Urothelium cell line (cell line): ENCODE results near the gene CRAMP1.

Source experiments
- DNase-seq: peaks from one replicate; pipeline ENCODE4 v3.0.0; 2011; ENCODE audit warnings: low spot score, mixed read lengths
- FAIRE-seq: peaks from 2 replicates; lab custom pipeline; 2011; peaks lifted over from hg19 to GRCh38; lab: Jason Lieb, UNC

CRAMP1 gene

DNA sequence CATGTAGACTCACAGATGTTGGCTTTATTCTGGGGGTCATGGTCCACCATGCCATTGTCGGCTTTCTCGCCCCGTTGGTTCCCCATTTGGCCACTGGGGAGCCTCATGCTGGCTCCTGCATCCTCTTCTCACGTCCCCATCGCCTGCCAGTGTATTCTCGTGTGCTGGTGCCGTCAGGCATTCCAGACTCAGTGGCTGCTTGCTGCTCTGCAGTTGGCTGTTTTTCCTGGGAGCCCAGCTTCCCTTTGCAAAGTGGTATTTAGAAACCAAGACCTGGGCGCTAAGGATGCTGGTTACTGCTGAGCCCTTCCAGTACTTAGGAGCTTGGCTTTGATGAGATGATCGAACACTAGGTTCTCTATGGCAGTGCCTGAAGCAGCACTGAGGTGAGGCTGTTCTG, 19.1 kb downstream of the CRAMP1 start:
- FAIRE-seq (no peak), DNase-seq (no peak)

DNA sequence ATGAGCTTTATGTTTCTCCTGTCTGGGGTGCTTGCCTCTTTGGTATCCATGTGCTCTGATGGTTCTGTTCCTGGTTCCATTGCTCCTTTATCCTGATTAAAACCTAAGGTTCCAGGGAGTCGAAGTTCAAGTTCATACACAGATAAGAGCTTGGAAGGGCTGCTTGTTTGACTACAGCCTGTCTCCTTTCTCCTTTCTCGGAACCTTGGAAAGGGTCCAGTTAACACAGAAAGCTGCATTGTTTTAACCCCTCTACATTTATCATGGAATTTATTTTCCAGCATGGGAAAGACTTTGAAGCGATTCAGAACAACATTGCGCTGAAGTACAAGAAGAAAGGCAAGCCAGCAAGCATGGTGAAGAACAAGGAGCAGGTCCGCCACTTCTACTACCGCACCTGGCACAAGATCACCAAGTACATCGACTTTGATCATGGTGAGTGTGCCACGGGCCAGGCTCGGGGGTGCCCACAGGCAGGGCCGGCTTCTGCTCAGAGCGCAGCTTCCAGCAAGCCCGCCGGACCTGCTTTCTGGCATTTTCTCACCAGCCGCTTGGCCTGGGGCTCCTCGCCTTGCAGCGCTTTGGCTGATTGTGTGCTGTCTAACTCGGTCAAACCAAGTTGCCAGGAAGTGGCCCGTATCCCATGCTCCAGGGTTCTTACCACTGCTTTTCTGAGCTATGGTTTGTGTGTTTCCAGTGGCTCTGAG, 19.9 kb downstream of the CRAMP1 start:
- no peak for FAIRE-seq
- DNase-seq = no peak

DNA sequence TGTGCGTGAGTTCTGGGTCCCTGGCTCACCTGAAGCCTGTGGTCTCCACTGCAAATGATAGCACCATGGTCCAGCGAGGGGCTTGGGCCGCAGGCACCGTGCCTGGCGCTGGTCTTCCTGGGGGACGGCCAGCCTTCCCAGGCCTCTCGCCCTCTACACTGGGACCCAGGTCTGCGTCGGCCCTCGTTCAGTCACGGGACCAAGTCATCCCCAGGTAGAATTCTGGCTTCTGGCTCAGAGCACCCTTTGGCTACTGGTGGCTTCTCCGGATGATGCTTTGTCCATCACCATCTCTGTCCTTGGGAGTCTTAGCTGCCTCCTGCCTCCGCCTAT, 20.4 kb downstream of the CRAMP1 start:
- FAIRE-seq = no peak
- no peak for DNase-seq

DNA sequence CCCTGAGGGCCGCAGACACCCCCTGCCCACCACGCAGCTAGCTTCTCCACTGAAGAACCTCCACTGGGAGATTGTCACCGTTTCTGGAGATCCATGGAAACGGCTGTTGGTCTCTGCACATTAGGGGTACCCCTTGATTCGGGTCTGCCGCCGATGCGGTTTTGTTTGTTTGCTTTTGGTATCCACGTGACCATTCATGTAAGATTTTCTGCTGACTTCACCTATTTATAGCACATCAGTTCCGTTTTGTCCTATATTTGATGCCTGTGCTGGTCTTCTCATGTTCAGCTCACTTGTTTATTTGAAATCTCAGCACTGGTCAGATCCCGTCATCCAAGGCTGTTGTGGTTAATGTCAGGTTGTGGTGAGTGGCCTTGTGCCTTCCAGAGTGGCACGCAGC, 21.1 kb downstream of the CRAMP1 start:
- DNase-seq = no peak
- FAIRE-seq = no peak

DNA sequence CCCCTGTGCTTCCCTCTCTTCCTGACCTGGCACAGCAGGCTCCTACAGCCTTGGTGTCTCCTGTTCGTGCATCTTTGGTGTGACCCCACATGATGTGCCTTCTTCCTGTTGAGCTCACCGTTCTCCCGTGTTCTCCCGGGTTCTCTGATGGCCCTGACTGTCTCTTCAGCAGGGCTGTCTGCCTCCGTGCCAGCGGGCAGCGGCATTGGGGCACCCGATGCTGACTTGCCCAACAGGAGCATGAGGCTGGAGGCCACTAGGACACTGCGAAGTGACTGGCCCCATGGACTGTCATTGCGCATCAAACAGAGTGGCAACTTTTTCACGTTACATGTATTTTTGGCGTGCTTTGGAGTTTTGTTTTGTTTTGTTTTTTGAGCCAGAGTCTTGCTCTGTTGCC, 22.4 kb downstream of the CRAMP1 start:
- no peak for DNase-seq
- FAIRE-seq = no peak

DNA sequence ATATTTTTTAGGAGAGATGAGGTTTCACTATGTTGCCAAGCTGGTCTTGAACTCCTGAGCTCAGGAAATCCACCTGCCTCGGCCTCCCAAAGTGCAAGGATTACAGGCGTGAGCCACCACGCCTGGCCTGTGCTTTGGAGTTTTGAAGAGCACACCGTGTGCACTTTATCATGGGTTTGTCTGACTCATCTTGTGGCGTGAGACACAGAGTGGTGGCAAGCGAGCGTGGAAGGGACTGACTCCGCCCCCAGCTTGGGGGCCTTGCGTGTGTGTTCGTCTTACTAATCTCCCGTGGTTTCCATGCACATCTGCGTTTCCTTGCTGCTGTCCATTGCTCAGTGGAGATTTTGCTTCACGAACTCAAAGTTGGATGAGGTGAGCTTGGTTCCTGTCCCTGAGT, 22.9 kb downstream of the CRAMP1 start:
- DNase-seq (no peak), FAIRE-seq (no peak)

DNA sequence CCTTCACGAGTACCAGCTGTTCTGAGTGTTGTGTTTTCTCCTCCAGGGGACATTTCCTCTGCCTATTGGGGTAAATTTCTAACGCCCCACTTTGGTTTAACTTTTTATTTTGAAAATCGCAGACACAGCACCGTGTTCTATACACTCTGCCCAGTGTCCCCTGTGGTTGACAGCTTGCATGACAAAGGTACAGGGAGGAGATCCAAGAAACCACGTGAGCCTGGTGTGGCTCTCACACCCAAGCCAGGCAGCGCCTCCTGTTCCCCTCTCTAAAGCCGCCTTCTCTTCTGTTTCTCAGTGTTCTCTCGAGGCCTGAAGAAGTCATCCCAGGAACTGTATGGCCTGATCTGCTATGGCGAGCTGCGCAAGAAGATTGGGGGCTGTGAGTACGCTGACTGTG, 25.4 kb downstream of the CRAMP1 start:
- FAIRE-seq = no peak

DNA sequence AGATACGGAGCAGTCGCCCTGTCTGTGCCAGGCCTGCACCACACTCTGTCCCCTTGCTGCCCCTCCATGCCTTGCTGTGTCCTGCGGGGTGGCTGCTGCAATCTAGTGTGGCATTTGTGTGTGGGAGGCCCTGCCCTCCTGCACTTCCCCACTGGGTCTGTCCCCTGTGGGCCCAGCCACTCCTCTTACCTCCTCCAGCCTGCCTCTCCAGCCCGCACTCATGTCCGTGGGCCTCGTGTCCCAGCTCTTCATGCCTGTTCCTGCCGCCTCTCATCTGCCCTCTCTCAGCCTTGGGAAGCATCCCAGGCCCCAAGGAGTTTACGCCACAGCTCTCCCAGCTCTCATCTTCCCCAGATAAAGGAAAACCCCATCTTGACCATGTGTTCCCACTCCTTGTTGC, 26.6 kb downstream of the CRAMP1 start:
- FAIRE-seq (no peak), DNase-seq (no peak)

More for the DNA sequence above, 25.4 kb downstream of the CRAMP1 start:
- DNase-seq = no peak

DNA sequence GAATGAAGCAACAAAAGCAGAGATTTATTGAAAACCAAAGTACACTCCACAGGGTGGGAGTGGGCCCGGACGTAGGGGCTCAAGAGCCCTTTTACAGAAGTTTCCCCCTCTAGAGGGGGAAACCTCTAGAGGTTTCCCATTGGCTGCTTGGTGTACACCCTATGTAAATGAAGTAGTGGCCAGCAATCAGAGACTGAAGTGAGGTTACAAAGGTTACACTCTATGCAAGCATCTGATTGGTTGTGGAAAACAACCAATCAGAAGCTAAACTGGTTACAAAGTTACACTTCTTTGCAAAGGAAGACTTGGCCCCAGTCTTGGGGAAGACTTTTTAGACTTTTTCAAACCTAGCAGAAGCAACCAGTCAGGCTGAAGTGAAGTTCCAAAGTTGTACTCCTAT, 27.1 kb downstream of the CRAMP1 start:
- FAIRE-seq (no peak), DNase-seq (no peak)

DNA sequence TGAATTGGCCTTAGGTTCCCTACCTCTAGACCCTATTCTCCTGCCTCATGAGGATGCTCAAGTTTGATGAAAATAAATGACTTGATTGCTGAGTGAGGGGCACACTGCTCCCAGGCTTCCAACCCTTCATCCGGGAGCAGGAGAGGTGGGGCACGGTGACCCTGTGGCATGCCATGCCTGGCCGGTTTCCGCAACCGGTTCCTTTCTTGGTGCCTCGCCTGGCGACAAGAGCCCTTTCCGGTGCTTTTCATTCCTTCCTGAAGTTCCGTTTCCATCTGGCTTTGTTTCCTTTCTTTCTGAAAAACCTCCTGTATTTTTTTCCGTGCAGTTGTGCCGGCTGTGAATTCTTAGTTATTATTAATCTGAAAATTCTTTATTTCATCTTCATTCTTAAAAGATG, 27.7 kb downstream of the CRAMP1 start:
- DNase-seq = no peak
- no peak for FAIRE-seq

DNA sequence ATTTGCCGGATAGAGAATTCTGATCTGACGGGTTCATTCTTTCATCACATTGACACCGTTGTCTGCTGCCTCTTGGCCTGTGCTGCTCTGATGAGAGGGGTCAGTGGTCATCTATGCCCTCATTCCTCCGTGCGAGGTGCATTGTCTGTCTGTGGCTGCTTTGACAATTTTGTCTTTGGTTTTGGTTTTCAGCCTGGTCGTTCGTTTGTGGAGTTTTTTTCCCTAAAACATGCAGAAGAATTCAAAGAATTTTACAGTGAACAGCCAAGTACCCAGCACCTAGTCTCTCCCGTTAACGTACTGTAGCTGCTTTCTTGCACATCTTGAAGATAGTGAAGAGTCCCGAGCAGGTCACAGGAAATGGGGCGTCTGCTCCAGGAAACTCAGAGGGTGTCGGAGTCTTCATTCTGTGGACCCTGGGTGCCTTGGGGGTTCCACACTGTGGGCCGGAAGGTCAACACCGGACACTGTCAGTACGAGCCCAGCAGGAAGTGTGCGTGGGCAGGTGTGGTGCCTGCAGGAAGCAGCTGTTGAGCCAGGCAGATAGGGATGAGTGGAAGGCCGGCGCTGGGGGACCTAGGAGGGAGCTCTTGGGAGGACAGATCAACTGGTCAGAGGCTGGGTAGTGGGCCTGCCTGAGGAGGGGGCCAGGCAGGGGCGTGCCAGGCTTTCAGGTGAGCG, 28.2 kb downstream of the CRAMP1 start:
- DNase-seq = no peak
- FAIRE-seq = no peak

DNA sequence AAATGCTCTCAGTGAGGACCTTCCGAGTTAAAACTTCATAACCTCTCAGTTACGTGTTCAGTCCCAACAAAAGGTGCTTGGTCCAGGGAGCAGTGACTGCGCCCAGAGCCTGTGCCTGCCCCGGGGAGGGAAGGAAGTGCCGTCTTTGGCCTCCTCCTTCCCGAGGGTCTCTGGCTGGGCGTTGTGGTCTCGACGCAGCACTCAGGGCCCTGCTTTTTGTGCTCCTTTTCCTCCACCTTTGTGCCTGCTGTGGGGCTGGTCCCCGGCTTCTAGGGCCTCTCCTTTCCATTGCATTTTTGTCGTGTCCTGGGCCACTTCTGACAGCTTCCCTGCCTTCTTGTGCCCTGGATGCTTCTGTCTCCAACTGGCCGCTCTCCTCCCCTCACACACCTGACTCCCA, 29.1 kb downstream of the CRAMP1 start:
- FAIRE-seq (no peak), DNase-seq (no peak)

DNA sequence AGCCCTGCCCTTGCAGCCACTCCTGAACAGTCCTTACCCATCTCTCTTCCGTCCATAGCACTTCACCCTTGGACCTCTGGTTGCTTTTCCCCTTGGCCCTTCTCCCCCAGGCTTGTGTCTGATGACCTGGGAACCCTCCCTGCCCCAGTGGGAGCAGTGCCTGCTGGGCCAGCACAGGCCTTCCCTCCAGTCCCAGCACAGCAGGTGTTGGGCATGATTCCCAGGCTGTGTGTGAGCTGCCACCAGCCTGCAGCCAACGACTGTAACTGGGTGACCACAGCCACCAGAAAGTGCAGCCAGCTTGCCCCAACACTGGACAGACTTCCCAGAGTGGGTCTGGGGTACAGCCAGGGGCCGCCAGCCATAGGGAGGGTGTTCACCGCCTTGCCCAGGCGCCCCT, 30.0 kb downstream of the CRAMP1 start:
- DNase-seq (no peak), FAIRE-seq (no peak)

DNA sequence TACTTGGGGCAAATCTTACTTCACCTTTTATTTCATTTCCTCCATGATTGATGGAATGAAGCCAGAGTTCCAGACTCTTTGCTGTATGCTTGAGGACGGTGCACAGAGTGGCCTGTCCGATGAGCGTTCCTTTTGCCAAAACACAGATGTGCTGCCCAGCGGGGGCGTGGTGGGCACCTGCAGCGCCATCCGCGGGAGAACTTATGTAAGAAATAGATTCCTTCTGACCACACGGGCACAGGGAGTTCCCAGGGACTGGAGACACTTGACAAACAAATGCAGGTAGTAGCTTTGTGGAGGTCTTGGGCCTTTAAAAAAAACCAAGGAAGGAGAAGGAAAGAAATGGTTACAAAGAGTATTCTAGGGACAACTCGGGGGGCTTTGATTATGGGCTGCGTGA, 30.6 kb downstream of the CRAMP1 start:
- DNase-seq (no peak), FAIRE-seq (no peak)

DNA sequence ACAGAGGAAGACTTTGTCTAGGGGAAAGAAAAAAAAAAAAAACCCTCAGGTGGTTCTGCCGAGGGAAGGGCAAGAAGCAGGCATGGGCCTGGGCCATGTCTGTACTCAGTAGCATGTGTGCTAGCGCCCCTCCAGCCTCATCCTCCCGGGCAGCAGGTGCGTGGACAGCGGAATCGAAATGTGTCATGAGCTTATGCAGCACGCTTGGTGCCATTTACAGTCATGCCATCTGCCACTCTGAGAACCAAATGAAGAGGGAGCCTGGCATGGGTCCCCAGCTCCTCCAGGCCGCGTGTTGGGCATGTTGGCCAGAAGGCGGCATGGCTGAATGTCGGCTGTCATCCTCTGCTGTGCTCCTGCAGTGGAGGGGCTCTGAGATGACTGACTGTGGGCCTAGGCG, 31.4 kb downstream of the CRAMP1 start:
- FAIRE-seq (no peak), DNase-seq (no peak)

DNA sequence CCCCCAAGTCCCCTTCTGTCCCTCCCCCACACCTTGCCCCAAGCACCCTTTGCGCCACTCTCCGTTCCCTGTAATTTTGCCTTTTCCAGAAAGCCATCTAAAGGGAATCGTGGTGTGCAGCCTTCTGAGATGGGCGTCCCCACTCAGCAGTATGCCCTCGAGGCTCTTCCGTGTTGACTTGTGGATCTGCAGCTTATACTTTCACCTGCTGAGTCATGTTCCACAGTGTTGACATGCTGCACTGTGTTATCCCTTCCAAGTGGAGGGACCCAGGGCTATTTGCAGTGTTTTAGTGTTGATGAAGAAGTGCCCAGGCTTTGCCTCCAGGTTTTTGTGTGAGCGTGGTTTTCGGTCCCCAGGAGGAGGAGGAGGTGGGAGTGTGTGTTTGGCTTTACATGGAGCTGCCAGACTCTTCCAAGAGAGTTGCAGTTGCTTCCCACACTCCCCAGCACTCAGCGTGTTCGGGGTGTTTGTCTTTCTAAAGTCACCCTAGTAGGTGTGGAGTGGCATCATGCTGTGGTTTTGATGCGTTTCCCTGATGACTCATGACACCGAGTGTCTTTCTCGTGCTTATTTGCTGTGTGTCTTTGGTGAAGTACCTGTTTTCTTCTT, 33.9 kb downstream of the CRAMP1 start:
- no peak for DNase-seq
- no peak for FAIRE-seq

DNA sequence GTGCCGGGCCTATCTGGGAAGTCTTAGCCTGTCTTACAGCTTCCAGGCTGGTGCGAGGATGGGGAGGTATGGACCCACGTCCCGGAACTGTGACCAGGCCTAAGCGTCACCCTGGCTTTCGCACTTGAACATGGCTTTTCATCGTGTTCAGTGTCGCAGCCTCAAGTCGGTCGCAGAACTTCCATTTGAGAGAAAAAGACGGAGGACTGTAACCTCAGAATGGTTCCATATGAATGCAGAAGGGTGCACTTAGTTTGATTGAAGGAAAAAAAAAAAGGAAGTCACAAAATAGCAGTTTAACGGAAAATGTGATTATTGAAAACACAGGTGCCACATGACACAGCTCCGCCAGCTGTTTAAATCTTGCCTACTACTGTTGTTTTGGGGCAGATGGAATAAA, 35.7 kb downstream of the CRAMP1 start:
- no peak for FAIRE-seq

DNA sequence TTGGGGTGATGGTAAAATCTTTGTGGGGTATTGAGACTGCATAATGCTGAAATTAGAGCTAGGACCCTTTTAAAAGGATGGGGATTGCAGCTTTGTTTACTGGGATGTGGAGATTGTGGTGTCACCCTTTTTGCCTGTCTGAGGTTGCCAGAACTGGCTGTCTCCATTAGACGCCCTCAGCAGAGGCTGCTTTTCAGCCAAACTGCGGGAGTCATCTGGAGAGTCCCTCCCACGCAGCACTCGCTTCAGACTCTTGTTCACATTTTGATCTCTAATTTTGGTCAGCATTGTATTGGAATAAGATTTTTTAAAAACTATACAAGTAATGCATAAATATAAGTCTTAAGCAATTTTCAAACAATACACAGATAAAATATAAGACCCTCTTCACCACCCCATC, 38.0 kb downstream of the CRAMP1 start:
- FAIRE-seq = no peak
- no peak for DNase-seq

More for the DNA sequence above, 35.7 kb downstream of the CRAMP1 start:
- DNase-seq = no peak

DNA sequence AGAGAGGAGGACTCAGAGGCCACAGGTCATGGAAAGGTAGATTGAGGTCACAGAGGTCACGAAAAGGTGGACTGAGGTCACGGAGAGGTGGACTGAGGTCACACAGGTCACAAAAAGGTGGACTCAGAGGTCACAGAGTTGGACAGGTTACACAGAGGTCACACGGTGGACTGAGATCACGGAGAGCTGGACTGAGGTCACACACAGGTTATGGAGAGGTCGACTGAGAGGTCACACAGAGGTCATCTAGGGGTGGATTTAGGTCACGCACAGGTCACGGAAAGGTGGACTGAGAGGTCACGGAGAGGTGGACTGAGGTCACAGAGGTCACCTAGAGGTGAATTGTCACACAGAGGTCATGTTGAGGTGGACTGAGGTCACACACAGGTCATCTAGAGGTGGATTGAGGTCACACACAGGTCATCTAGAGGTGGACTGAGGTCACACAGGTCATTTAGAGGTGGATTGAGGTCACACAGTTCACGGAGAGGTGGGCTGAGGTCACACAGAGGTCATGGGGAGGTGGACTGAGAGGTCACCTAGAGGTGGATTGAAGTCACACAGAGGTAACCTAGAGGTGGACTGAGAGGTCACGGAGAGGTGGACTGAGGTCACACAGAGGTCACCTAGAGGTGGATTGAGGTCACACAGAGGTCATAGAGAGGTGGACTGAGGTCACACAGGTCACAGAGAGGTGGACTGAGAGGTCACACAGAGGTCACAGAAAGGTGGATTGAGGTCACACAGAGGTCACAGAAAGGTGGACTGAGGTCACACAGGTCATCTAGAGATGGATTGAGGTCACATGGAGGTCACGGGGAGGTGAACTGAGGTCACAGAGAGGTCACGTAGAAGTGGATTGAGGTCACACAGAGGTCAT, 39.2 kb downstream of the CRAMP1 start:
- FAIRE-seq (peak; percentile 30), DNase-seq (no peak)

DNA sequence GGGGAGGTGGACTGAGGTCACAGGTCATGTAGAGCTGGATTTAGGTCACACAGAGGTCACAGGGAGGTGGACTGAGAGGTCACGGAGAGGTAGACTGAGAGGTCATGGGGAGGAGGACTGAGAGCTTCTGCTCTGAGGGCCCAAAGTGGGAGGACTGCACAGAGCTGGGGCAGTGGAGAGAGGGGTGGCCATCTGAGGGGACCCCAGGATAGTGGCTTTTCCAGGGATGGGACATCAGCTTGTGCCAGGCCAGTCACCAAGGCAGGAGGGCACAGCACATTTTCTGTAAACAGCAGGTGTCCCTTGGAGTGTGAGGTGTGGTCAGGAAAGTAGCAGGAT, 39.8 kb downstream of the CRAMP1 start:
- DNase-seq (no peak), FAIRE-seq (peak; percentile 35)

DNA sequence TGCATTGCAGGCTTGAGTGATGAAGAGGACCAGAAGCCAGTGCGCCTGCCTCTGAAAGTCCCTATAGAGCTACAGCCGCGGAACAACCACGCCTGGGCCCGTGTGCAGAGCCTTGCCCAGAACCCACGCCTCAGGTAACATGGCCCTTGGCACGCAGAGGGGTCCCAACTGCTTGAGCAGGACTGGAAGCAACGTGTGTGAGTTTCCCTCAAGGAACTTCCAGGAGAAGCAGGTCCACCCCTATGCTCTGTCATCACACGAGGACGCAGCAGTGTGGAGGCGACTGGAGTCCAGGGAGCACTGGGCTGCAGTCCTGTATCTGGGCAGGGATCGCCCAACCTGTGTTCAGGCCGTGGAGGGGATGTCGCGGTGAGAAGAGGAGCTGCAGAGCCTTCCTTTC, 40.9 kb downstream of the CRAMP1 start:
- FAIRE-seq (no peak), DNase-seq (no peak)
